Measurements from ENCODE around the gene GRK4. TPM values are rescaled to one million over a fixed set of nuclear protein-coding genes. Genes with fewer than 3 reads are reported as not detected.

The GRK4 gene
- total and polyA plus RNA-seq, 4 donors: 1.0 to 2.2 (median 1.8) TPM

DNA sequence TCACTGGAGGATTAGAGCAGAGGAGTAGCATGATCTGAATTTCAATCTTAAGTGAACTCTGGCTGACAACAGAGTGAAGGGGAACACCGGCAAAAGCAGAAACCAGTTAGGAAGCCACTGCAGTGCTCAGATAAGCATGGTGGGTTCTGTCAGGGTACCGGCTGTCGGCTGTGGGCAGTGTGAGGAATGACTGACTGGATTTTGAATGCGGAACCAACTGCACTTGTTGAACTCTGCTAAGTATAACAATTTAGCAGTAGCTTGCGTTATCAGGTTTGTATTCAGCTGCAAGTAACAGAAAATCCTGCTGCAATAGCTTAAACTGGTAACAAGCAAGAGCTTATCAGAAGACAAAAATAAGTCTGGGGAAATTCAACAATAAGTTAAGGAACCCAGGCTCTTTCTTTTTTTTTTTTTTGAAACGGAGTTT is 116.3 kb downstream of the GRK4 start (continued):
- TF ChIP-seq, protein P1, sequence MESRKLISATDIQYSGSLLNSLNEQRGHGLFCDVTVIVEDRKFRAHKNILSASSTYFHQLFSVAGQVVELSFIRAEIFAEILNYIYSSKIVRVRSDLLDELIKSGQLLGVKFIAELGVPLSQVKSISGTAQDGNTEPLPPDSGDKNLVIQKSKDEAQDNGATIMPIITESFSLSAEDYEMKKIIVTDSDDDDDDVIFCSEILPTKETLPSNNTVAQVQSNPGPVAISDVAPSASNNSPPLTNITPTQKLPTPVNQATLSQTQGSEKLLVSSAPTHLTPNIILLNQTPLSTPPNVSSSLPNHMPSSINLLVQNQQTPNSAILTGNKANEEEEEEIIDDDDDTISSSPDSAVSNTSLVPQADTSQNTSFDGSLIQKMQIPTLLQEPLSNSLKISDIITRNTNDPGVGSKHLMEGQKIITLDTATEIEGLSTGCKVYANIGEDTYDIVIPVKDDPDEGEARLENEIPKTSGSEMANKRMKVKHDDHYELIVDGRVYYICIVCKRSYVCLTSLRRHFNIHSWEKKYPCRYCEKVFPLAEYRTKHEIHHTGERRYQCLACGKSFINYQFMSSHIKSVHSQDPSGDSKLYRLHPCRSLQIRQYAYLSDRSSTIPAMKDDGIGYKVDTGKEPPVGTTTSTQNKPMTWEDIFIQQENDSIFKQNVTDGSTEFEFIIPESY (IDR thresholded peaks at IDR 0.05): no peak
- TF ChIP-seq SP1 (IDR thresholded peaks at IDR 0.05) (no peak), HNF4G (IDR thresholded peaks at IDR 0.05) (no peak), FOXA1 (IDR thresholded peaks at IDR 0.05) (no peak), GABPA (IDR thresholded peaks at IDR 0.05 in 1 of 2, conservative IDR thresholded peaks at IDR 0.05 in 1 of 2) (no peak)

DNA sequence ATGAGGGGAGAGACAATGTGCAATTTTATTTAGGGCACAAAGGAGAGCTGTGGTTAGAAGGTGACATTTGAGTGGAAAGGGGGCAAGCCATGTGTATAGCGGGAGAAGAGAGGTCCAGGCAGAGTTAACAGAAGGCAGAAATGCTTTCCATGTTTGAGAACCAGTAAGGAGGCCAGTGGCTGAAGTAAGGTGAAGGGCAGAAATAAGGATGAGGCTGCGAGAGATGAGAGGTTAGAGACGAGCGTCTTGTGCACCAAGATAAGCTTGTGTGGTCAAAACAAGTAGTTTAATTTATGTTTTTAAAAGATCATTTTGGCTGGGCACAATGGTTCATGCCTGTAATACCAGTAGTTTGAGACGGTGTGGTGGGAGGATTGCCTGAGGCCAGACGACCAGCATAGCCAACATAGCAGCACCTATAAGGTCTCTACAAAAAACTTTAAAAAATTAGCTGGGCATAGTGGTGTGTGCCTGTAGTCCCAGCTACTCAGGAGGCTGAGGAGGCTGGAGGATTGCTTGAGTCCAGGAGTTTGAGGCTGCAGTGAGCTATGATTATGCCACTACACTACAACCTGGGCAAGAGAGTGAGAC is 119.6 kb downstream of the GRK4 start:
- TF ChIP-seq, protein P1 (IDR thresholded peaks at IDR 0.05): no peak
- TF ChIP-seq EGR1 (IDR thresholded peaks at IDR 0.05; ENCODE audit: low read depth in 2 of 2) (no peak), YY1 (IDR thresholded peaks at IDR 0.05) (no peak), FOXA2 (IDR thresholded peaks at IDR 0.05) (no peak)
- TF ChIP-seq, protein P2, sequence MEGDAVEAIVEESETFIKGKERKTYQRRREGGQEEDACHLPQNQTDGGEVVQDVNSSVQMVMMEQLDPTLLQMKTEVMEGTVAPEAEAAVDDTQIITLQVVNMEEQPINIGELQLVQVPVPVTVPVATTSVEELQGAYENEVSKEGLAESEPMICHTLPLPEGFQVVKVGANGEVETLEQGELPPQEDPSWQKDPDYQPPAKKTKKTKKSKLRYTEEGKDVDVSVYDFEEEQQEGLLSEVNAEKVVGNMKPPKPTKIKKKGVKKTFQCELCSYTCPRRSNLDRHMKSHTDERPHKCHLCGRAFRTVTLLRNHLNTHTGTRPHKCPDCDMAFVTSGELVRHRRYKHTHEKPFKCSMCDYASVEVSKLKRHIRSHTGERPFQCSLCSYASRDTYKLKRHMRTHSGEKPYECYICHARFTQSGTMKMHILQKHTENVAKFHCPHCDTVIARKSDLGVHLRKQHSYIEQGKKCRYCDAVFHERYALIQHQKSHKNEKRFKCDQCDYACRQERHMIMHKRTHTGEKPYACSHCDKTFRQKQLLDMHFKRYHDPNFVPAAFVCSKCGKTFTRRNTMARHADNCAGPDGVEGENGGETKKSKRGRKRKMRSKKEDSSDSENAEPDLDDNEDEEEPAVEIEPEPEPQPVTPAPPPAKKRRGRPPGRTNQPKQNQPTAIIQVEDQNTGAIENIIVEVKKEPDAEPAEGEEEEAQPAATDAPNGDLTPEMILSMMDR (IDR thresholded peaks at IDR 0.05; ENCODE audit: low read depth, low read length, missing input control): no peak
- 92% methylated on average over 6 of the region's 6 CpGs for WGBS
- DNase-seq (ENCODE audit: low spot score): no peak
- H3K9me3 ChIP-seq (ENCODE audit: control insufficient read depth in 4 of 4, low read length in 3 of 4): no peaks in the 10 kb centered on the region
- H3K4me3 ChIP-seq (ENCODE audit: low read depth in 1 of 3, low read length in 3 of 3): no peak overlapping the region
- H3K4me1 ChIP-seq (ENCODE audit: control insufficient read depth in 4 of 4, insufficient read depth in 4 of 4, low read length in 3 of 4): peaks cover 8 to 17% (median 14%) of the 10 kb centered on the region in 4 donors
- H3K27me3 ChIP-seq (ENCODE audit: control insufficient read depth in 4 of 4, insufficient read depth in 4 of 4, low read length in 3 of 4): no peaks in the 10 kb centered on the region
- H3K27ac ChIP-seq (ENCODE audit: low read depth in 1 of 2, low read length in 2 of 2): no peak overlapping the region
- H3K36me3 ChIP-seq (ENCODE audit: control insufficient read depth in 4 of 4, insufficient read depth in 3 of 4, low read depth in 1 of 4, low read length in 3 of 4): no peaks in the 10 kb centered on the region
- no peak overlapping the region for H3K9ac ChIP-seq (ENCODE audit: low read depth in 1 of 2, low read length in 2 of 2)

DNA sequence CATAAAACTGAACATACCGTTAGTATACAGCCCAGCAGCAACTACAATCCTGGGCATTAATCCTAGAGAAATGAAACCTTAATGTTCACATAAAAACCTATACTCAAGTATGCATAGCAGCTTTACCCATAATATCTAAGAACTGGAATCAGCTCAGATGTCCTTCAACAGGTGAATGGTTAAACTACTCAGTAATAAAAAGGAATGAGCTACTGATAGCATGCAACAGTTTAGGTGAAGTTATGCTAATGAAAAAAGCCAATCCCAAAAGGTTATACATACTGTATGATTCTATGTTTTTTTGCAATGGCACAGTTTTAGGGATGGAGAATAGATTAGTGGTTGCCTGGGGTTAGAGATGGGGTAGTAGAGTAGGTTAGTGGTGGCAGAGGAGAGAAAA is 120.4 kb downstream of the GRK4 start:
- no peak for DNase-seq (ENCODE audit: low spot score)
- H3K9ac ChIP-seq (ENCODE audit: low read depth in 1 of 2, low read length in 2 of 2): no peak overlapping the region
- TF ChIP-seq FOXA2 (IDR thresholded peaks at IDR 0.05) (no peak), HNF4A (conservative IDR thresholded peaks at IDR 0.05) (no peak), NR2F2 (IDR thresholded peaks at IDR 0.05) (no peak), FOXA1 (IDR thresholded peaks at IDR 0.05) (no peak)
- TF ChIP-seq, protein P1 (IDR thresholded peaks at IDR 0.05): no peak
- TF ChIP-seq, protein P2 (IDR thresholded peaks at IDR 0.05; ENCODE audit: low read depth, low read length, missing input control): no peak
- TF ChIP-seq, protein P3, sequence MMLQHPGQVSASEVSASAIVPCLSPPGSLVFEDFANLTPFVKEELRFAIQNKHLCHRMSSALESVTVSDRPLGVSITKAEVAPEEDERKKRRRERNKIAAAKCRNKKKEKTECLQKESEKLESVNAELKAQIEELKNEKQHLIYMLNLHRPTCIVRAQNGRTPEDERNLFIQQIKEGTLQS (IDR thresholded peaks at IDR 0.05): no peak
- no peak overlapping the region for H3K27ac ChIP-seq (ENCODE audit: low read depth in 1 of 2, low read length in 2 of 2)
- no peaks in the 10 kb centered on the region for H3K36me3 ChIP-seq (ENCODE audit: control insufficient read depth in 4 of 4, insufficient read depth in 3 of 4, low read depth in 1 of 4, low read length in 3 of 4)
- H3K4me1 ChIP-seq (ENCODE audit: control insufficient read depth in 4 of 4, insufficient read depth in 4 of 4, low read length in 3 of 4): peaks cover 8 to 17% (median 14%) of the 10 kb centered on the region in 4 donors
- no peaks in the 10 kb centered on the region for H3K27me3 ChIP-seq (ENCODE audit: control insufficient read depth in 4 of 4, insufficient read depth in 4 of 4, low read length in 3 of 4)
- WGBS: 5% methylated on average over 1 of the region's 1 CpG
- no peak overlapping the region for H3K4me3 ChIP-seq (ENCODE audit: low read depth in 1 of 3, low read length in 3 of 3)
- H3K9me3 ChIP-seq (ENCODE audit: control insufficient read depth in 4 of 4, low read length in 3 of 4): no peaks in the 10 kb centered on the region

All from liver (tissue), 9 donors.